PC-9 (cell line): ENCODE measurements around the gene ATCAY. TPM values are rescaled to one million over a fixed set of nuclear protein-coding genes. Genes with fewer than 3 reads are reported as not detected.

Experiments used
- BruUV-seq: library from RNA; stranded (reverse); fragments of 400-500 nt; replicated peaks from 2 replicates; lab custom pipeline; 2021; lab: Mats Ljungman, UMichigan
- CTCF ChIA-PET: fragments of 300-600 bp; sonication (Branson Sonifier 250); formaldehyde crosslinking; loops from one replicate; lab custom pipeline; 2022; ENCODE audit warnings: antibody characterized with exemption; lab: Charles Lee
- POLR2A ChIA-PET: fragments of 300-600 bp; sonication (Branson Sonifier 250); formaldehyde crosslinking; loops from one replicate; lab custom pipeline; 2022; ENCODE audit warnings: antibody characterized with exemption; ENCODE audit not compliant: unreplicated experiment; lab: Charles Lee
- DNase-seq, 2 experiments: peaks; one replicate each; pipeline versions ENCODE4 v3.0.0 to v3.0.0-alpha.2; 2015 to 2022; ENCODE audit warnings: mixed read lengths in 1 of 2
- H2AFZ ChIP-seq: fragments of 200-600 bp; sonication (generic); 2 replicates; pipeline ENCODE4 v1.8.1; 2017; ENCODE audit warnings: antibody characterized with exemption
- H3F3A ChIP-seq: fragments of 200-600 bp; sonication (generic); 2 replicates; pipeline ENCODE4 v1.8.1; 2017; ENCODE audit warnings: antibody characterized with exemption, mild to moderate bottlenecking, low read depth; ENCODE audit not compliant: insufficient read depth
- H3K27ac ChIP-seq: fragments of 200-600 bp; sonication (generic); 2 replicates; pipeline ENCODE4 v1.6.1; 2016; ENCODE audit warnings: mixed run types
- H3K27me3 ChIP-seq: fragments of 200-600 bp; sonication (generic); 2 replicates; pipeline ENCODE4 v1.6.1; 2016; ENCODE audit warnings: low read depth, mixed run types; ENCODE audit not compliant: insufficient read depth
- H3K36me3 ChIP-seq: fragments of 200-600 bp; sonication (generic); 2 replicates; pipeline ENCODE4 v1.6.1; 2016; ENCODE audit warnings: low read depth, mixed run types
- H3K4me1 ChIP-seq: fragments of 200-600 bp; sonication (generic); replicated peaks from 2 replicates; pipeline ENCODE4 v1.6.1; 2016; ENCODE audit warnings: mixed run types; ENCODE audit not compliant: insufficient read depth
- H3K4me2 ChIP-seq: fragments of 200-600 bp; sonication (generic); 2 replicates; pipeline ENCODE4 v1.6.1; 2017; ENCODE audit warnings: mixed run types
- H3K4me3 ChIP-seq: fragments of 200-600 bp; sonication (generic); 2 replicates; pipeline ENCODE4 v1.6.1; 2016; ENCODE audit warnings: mixed run types
- H3K79me2 ChIP-seq: fragments of 200-600 bp; sonication (generic); 2 replicates; pipeline ENCODE4 v1.6.1; 2017; ENCODE audit warnings: low read depth, mixed run types
- H3K9me2 ChIP-seq: fragments of 200-600 bp; sonication (generic); 2 replicates; pipeline ENCODE4 v1.8.1; 2017; ENCODE audit warnings: mild to moderate bottlenecking; ENCODE audit not compliant: insufficient read depth
- H3K9me3 ChIP-seq: fragments of 200-600 bp; sonication (generic); 2 replicates; pipeline ENCODE4 v1.8.1; 2016; ENCODE audit warnings: low read depth; ENCODE audit not compliant: insufficient read depth
- H4K20me1 ChIP-seq: fragments of 200-600 bp; sonication (generic); 2 replicates; pipeline ENCODE4 v1.8.1; 2017; ENCODE audit not compliant: insufficient read depth
- CTCF ChIP-seq: fragments of 200-600 bp; sonication (generic); conservative IDR thresholded peaks from 2 replicates; pipeline ENCODE4 v1.6.1; 2017; ENCODE audit warnings: mixed run types, antibody characterized with exemption, mild to moderate bottlenecking, moderate library complexity
- EZH2 ChIP-seq: fragments of 200-600 bp; sonication (generic); IDR thresholded peaks from 2 replicates; pipeline ENCODE4 v1.8.0; 2017; ENCODE audit warnings: antibody characterized with exemption, low read depth
- intact Hi-C: fragments of 100-400 bp; cut with micrococcal nuclease; formaldehyde crosslinking; loops from one replicate; pipeline ENCODE4 v1.10.0; 2022; ENCODE audit not compliant: unreplicated experiment
- total RNA-seq: library from RNA; stranded (reverse); gene quantifications from 2 replicates; pipeline ENCODE4 v1.2.3, GENCODE V29; 2021

The ATCAY gene
- total RNA-seq, 1 experiment from 2014 or later: not detected

GRCh38 chr19:3842948-3843347, 37.5 kb upstream of the ATCAY start:
- H3K27ac ChIP-seq: no peak overlapping the region
- H3F3A ChIP-seq: no peaks in the 10 kb centered on the region
- no peak overlapping the region for H3K4me3 ChIP-seq
- DNase-seq: no peak
- H2AFZ ChIP-seq: no peak overlapping the region
- H3K9me2 ChIP-seq: no peaks in the 10 kb centered on the region
- H3K36me3 ChIP-seq: no peaks in the 10 kb centered on the region
- intact Hi-C loops: no loop called here
- no peaks in the 10 kb centered on the region for H3K9me3 ChIP-seq
- H3K27me3 ChIP-seq: no peaks in the 10 kb centered on the region
- H3K4me2 ChIP-seq: no peak overlapping the region
- H4K20me1 ChIP-seq: no peaks in the 10 kb centered on the region
- ChIA-PET CTCF (no interaction called here), POLR2A (no interaction called here)
- TF ChIP-seq EZH2: no peak
- no peak for TF ChIP-seq CTCF
- no TSS peak for BruUV-seq
- no peaks in the 10 kb centered on the region for H3K79me2 ChIP-seq
- H3K4me1 ChIP-seq: no peaks in the 10 kb centered on the region

DNA sequence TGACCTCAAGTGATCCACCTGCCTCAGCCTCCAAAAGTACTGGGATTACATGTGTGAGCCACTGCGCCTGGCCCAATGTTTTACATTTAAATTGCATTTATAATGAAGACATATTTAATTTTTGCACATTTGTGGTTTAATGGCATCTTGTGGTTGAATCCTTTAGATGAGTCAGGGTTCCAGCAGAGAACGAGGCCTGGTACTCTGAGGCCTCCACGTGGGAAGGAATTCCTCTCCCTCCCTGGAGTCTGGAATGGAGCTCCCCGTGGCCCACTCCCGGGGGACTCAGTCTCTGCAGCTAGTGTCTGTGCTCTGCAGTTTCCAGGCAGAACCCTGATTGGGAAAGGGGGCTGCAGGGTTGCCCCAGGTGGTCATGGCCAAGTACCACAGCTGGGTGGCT, 35.9 kb upstream of the ATCAY start:
- Histone ChIP-seq H3K4me1 (no peaks in the 10 kb centered on the region), H3K36me3 (no peaks in the 10 kb centered on the region), H3F3A (no peaks in the 10 kb centered on the region), H3K27ac (no peak overlapping the region), H4K20me1 (no peaks in the 10 kb centered on the region), H3K79me2 (no peaks in the 10 kb centered on the region), H2AFZ (no peak overlapping the region), H3K27me3 (no peaks in the 10 kb centered on the region), H3K9me2 (no peaks in the 10 kb centered on the region), H3K9me3 (no peaks in the 10 kb centered on the region), H3K4me2 (no peak overlapping the region), H3K4me3 (no peak overlapping the region)
- TF ChIP-seq EZH2 (no peak), CTCF (no peak)
- intact Hi-C loops: no loop called here
- BruUV-seq: no TSS peak
- ChIA-PET CTCF (no interaction called here), POLR2A (no interaction called here)
- no peak for DNase-seq

DNA sequence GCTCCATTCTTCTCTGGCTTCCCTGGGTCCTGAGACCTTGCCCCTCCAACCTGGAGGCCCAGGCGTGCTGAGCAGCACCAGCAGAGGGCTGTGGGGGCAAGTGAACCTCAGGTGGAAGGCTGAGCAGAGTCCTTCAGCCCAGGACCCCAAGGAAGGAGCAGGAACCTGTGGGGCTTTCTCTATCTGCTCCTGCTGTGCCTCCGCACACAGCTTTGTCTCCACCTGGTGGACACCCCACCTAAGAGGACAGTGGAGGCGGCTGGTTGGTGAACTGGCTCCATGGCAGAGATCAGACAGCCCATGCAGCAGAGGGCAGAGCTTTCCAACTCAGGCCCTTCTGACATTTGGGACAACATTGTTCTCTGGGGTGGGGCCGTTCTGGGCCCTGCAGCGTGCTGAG, 31.4 kb upstream of the ATCAY start:
- H3K4me3 ChIP-seq: no peak overlapping the region
- no peaks in the 10 kb centered on the region for H3K4me1 ChIP-seq
- POLR2A ChIA-PET: interaction anchor here (0.5 kb wide), 1 partner anchor 209 kb away, joined by 14 read pairs; no protein-coding TSS in a partner anchor
- H3K27me3 ChIP-seq: no peaks in the 10 kb centered on the region
- H3K79me2 ChIP-seq: no peaks in the 10 kb centered on the region
- H3K9me2 ChIP-seq: no peaks in the 10 kb centered on the region
- no peaks in the 10 kb centered on the region for H4K20me1 ChIP-seq
- BruUV-seq: no TSS peak
- no peak overlapping the region for H3K4me2 ChIP-seq
- H3K36me3 ChIP-seq: no peaks in the 10 kb centered on the region
- peaks cover 3% of the 10 kb centered on the region; the same call in 1 of the 2 replicates for H3F3A ChIP-seq
- TF ChIP-seq EZH2 (no peak), CTCF (peak; percentile 63)
- H3K27ac ChIP-seq: no peak overlapping the region
- CTCF ChIA-PET: interaction anchor here (0.6 to 1.2 kb wide), 6 partner anchors 32 to 159 kb away, joined by 3 to 4 read pairs (median 3); partner anchors contain the start of gene MRPL54
- DNase-seq: peak in 1 of 2 experiments; percentile 58
- intact Hi-C loops: loop anchor here (1.0 kb wide), 1 partner anchor 183 kb away; no protein-coding TSS in a partner anchor
- no peak overlapping the region for H2AFZ ChIP-seq
- no peaks in the 10 kb centered on the region for H3K9me3 ChIP-seq
